CD4-positive, alpha-beta T cell treated with Interferon gamma for 1 hour (primary cell): ENCODE data around the gene MAU2.
"Not testable (repeated sequence)": the region's sequence is repeated elsewhere in the genome, so short reads cannot be mapped to it uniquely, and the experiment has no call there.

Experiments
- DNase-seq: peaks from one replicate; pipeline ENCODE4 v3.0.0-alpha.2; 2020

Gene MAU2

GRCh38 chr19:19347401-19348110 is 26.9 kb downstream of the MAU2 start:
- no peak for DNase-seq

- DNase-seq = no peak
Observed at GRCh38 chr19:19348266-19348665, 27.6 kb downstream of the MAU2 start.

GRCh38 chr19:19349365-19349764 is 28.7 kb downstream of the MAU2 start:
- no peak for DNase-seq

GRCh38 chr19:19350756-19351155 is 30.1 kb downstream of the MAU2 start:
- DNase-seq = not testable (repeated sequence)

- no peak for DNase-seq
Observed at GRCh38 chr19:19352823-19353222, 32.2 kb downstream of the MAU2 start.

GRCh38 chr19:19354007-19354406 is 33.4 kb downstream of the MAU2 start:
- no peak for DNase-seq

GRCh38 chr19:19354932-19355331 is 34.3 kb downstream of the MAU2 start:
- no peak for DNase-seq

GRCh38 chr19:19355606-19356139 is 35.0 kb downstream of the MAU2 start:
- DNase-seq = no peak

GRCh38 chr19:19356500-19356899 is 35.9 kb downstream of the MAU2 start:
- no peak for DNase-seq

GRCh38 chr19:19356901-19357566 is 36.4 kb downstream of the MAU2 start:
- no peak for DNase-seq

GRCh38 chr19:19361075-19361594 is 40.5 kb downstream of the MAU2 start:
- DNase-seq = peak; percentile 70

GRCh38 chr19:19362075-19362474 is 41.4 kb downstream of the MAU2 start:
- DNase-seq = no peak

- peak; percentile 77 for DNase-seq
Observed at GRCh38 chr19:19366434-19367396, 46.1 kb downstream of the MAU2 start.

GRCh38 chr19:19368087-19368486 is 47.5 kb downstream of the MAU2 start:
- no peak for DNase-seq

- DNase-seq = no peak
Observed at GRCh38 chr19:19371059-19371458, 50.4 kb downstream of the MAU2 start.

- DNase-seq = peak; percentile 69
Observed at GRCh38 chr19:19372656-19373416, 52.2 kb downstream of the MAU2 start.

GRCh38 chr19:19379527-19379926 is 58.9 kb downstream of the MAU2 start:
- DNase-seq = no peak

GRCh38 chr19:19380316-19380715 is 59.7 kb downstream of the MAU2 start:
- DNase-seq = not testable (repeated sequence)

- no peak for DNase-seq
Observed at GRCh38 chr19:19381007-19381926, 60.6 kb downstream of the MAU2 start.

- DNase-seq = no peak
Observed at GRCh38 chr19:19382118-19382517, 61.5 kb downstream of the MAU2 start.

- DNase-seq = no peak
Observed at GRCh38 chr19:19384486-19384885, 63.9 kb downstream of the MAU2 start.
